Gastroesophageal sphincter (tissue), 4 donors: ENCODE results near the gene ACTC1. TPM values are rescaled to one million over a fixed set of nuclear protein-coding genes. Genes with fewer than 3 reads are reported as not detected.

Source experiments
- ATAC-seq: fragments of 150-250 bp; one replicate; pipeline ENCODE4 v1.9.1; 2016; ENCODE audit warnings: mild to moderate bottlenecking, moderate library complexity
- H3K27ac ChIP-seq, 4 donors: fragments of 200-600 bp; sonication (generic) in 3 of 4; 1 replicate in 3 of 4; 2 replicates in 1 of 4; pipeline ENCODE4 v1.5.1; 2016 to 2019
- H3K27me3 ChIP-seq: fragments of 200-600 bp; sonication (generic); one replicate; pipeline ENCODE4 v1.5.1; 2019
- H3K36me3 ChIP-seq, 2 donors: fragments of 200-600 bp; sonication (generic); one replicate each; pipeline ENCODE4 v1.5.1; 2019; ENCODE audit warnings: control low read depth in 1 of 2
- H3K4me1 ChIP-seq, 3 donors: fragments of 200-600 bp; sonication (generic); 1 replicate in 2 of 3; 2 replicates in 1 of 3; pipeline ENCODE4 v1.5.1; 2016 to 2019; ENCODE audit warnings: control low read depth in 2 of 3
- H3K4me3 ChIP-seq, 2 donors: fragments of 200-600 bp; sonication (generic); one replicate each; pipeline ENCODE4 v1.5.1; 2019; ENCODE audit warnings: mild to moderate bottlenecking in 1 of 2, moderate library complexity in 1 of 2
- H3K9me3 ChIP-seq, 3 donors: fragments of 200-600 bp; sonication (generic); one replicate each; pipeline ENCODE4 v1.5.1; 2017 to 2019; ENCODE audit warnings: control low read depth in 2 of 3
- CTCF ChIP-seq, 4 experiments: fragments of 200-600 bp in 2 of 4; fragments of 450-650 bp in 2 of 4; sonication (generic) in 1 of 4; IDR thresholded peaks; one replicate each; pipeline ENCODE4 v1.5.1; 2017 to 2019; ENCODE audit warnings: antibody characterized with exemption in 4 of 4, mild to moderate bottlenecking in 2 of 4, moderate library complexity in 2 of 4
- EP300 ChIP-seq: sonication (generic); formaldehyde crosslinking; IDR thresholded peaks from one replicate; pipeline ENCODE4 v1.6.1; 2017; ENCODE audit warnings: antibody characterized with exemption, mild to moderate bottlenecking
- POLR2A ChIP-seq, 2 donors: fragments of 450-650 bp; IDR thresholded peaks; one replicate each; pipeline ENCODE4 v1.6.1; 2017; ENCODE audit warnings: antibody characterized with exemption in 2 of 2, mild to moderate bottlenecking in 2 of 2, moderate library complexity in 1 of 2
- POLR2AphosphoS5 ChIP-seq: sonication (generic); formaldehyde crosslinking; IDR thresholded peaks from one replicate; pipeline ENCODE4 v1.6.1; 2017; ENCODE audit warnings: antibody characterized with exemption
- WGBS, 2 donors: methylation state at CpG; one replicate each; pipeline ENCODE4 v1.1.5; 2018; ENCODE audit warnings: low coverage in 1 of 2; 5-methylcytosine and 5-hydroxymethylcytosine counted together
- total RNA-seq, 4 donors: library from RNA; depleted of rRNA; stranded (reverse); fragments of >200 nt; gene quantifications; one replicate each; pipeline ENCODE4 v1.1.0, GENCODE V29; 2016

The ACTC1 gene
- total RNA-seq, 4 donors from 2014 or later = 6.6 to 24.2 (median 8.9) TPM

- TF ChIP-seq POLR2AphosphoS5 = no peak
- no peak for TF ChIP-seq EP300
- TF ChIP-seq CTCF (IDR thresholded peaks at IDR 0.05) = no peak
- no peak for TF ChIP-seq POLR2A (IDR thresholded peaks at IDR 0.05)
- no peak for ATAC-seq
- Histone ChIP-seq H3K27me3 (no peaks in the 10 kb centered on the region), H3K9me3 (no peaks in the 10 kb centered on the region), H3K27ac (no peak overlapping the region), H3K4me1 (no peaks in the 10 kb centered on the region), H3K4me3 (no peak overlapping the region), H3K36me3 (no peaks in the 10 kb centered on the region)
- 29 to 46% methylated on average over 2 of the region's 2 CpGs for WGBS, 2 donors
Measured at GRCh38 chr15:34773917-34774316, 21.4 kb downstream of the ACTC1 start.

- no peak for ATAC-seq
- no peaks in the 10 kb centered on the region for H3K36me3 ChIP-seq
- no peaks in the 10 kb centered on the region for H3K27me3 ChIP-seq
- no peaks in the 10 kb centered on the region for H3K4me1 ChIP-seq
- no peaks in the 10 kb centered on the region for H3K9me3 ChIP-seq
- TF ChIP-seq POLR2AphosphoS5 = no peak
- no peak for TF ChIP-seq POLR2A (IDR thresholded peaks at IDR 0.05)
- no peak overlapping the region for H3K27ac ChIP-seq
- no peak overlapping the region for H3K4me3 ChIP-seq
Measured at GRCh38 chr15:34773013-34773412, 22.3 kb downstream of the ACTC1 start.

GRCh38 chr15:34772312-34772711 is 23.0 kb downstream of the ACTC1 start:
- ATAC-seq = no peak

GRCh38 chr15:34769711-34770110 is 25.6 kb downstream of the ACTC1 start:
- Histone ChIP-seq H3K27ac (no peak overlapping the region), H3K27me3 (no peaks in the 10 kb centered on the region), H3K36me3 (no peaks in the 10 kb centered on the region), H3K4me3 (no peak overlapping the region), H3K4me1 (no peaks in the 10 kb centered on the region), H3K9me3 (no peaks in the 10 kb centered on the region)
- WGBS, 2 donors = 73 to 84% methylated on average over 1 to 2 of the region's 2 CpGs
- no peak for ATAC-seq
- TF ChIP-seq POLR2AphosphoS5 (no peak), CTCF (IDR thresholded peaks at IDR 0.05) (no peak), POLR2A (IDR thresholded peaks at IDR 0.05) (no peak), EP300 (no peak)

More at GRCh38 chr15:34772312-34772711, 23.0 kb downstream of the ACTC1 start:
- Histone ChIP-seq H3K27me3 (no peaks in the 10 kb centered on the region), H3K4me3 (no peak overlapping the region), H3K9me3 (no peaks in the 10 kb centered on the region), H3K4me1 (no peaks in the 10 kb centered on the region), H3K27ac (no peak overlapping the region), H3K36me3 (no peaks in the 10 kb centered on the region)
- 77 to 78% methylated on average over 2 of the region's 2 CpGs for WGBS, 2 donors
- no peak for TF ChIP-seq POLR2AphosphoS5
- no peak for TF ChIP-seq EP300
- no peak for TF ChIP-seq CTCF (IDR thresholded peaks at IDR 0.05)
- TF ChIP-seq POLR2A (IDR thresholded peaks at IDR 0.05) = no peak

- TF ChIP-seq EP300 (no peak), POLR2AphosphoS5 (no peak), CTCF (IDR thresholded peaks at IDR 0.05) (no peak)
- H3K9me3 ChIP-seq = no peaks in the 10 kb centered on the region
- H3K27ac ChIP-seq = no peak overlapping the region
- ATAC-seq = no peak
- H3K4me1 ChIP-seq = no peaks in the 10 kb centered on the region
- no peaks in the 10 kb centered on the region for H3K27me3 ChIP-seq
- no peak overlapping the region for H3K4me3 ChIP-seq
- H3K36me3 ChIP-seq = no peaks in the 10 kb centered on the region
Measured at GRCh38 chr15:34768530-34768929, 26.8 kb downstream of the ACTC1 start.

GRCh38 chr15:34765741-34766140 is 29.6 kb downstream of the ACTC1 start:
- Histone ChIP-seq H3K4me1 (no peaks in the 10 kb centered on the region), H3K27ac (no peak overlapping the region), H3K36me3 (no peaks in the 10 kb centered on the region), H3K9me3 (no peaks in the 10 kb centered on the region), H3K27me3 (no peaks in the 10 kb centered on the region), H3K4me3 (no peak overlapping the region)
- TF ChIP-seq POLR2A (IDR thresholded peaks at IDR 0.05) (no peak), CTCF (IDR thresholded peaks at IDR 0.05) (no peak)
- no peak for ATAC-seq
- WGBS, 2 donors = 70 to 77% methylated on average over 4 to 5 of the region's 5 CpGs
